Aorta (tissue), 5 donors: ENCODE data around the gene HOXD8. TPM values are rescaled to one million over a fixed set of nuclear protein-coding genes. Genes with fewer than 3 reads are reported as not detected.

Source experiments
- ATAC-seq: fragments of 200-7000 bp; cut with Tn5 transposase; one replicate; pipeline ENCODE4 v1.9.1; 2022; ENCODE audit warnings: moderate library complexity; ENCODE audit not compliant: low FRiP score
- DNase-seq, 2 donors: peaks; one replicate each; pipeline ENCODE4 v3.0.0-alpha.2; 2020
- H3K27ac ChIP-seq, 2 donors: one replicate each; pipeline ENCODE4 v1.5.1; 2013; ENCODE audit warnings: low read length in 2 of 2, mild to moderate bottlenecking in 2 of 2, moderate library complexity in 2 of 2, control low read depth in 1 of 2, inconsistent platforms in 1 of 2, low read depth in 1 of 2
- H3K27me3 ChIP-seq, 2 donors: one replicate each; pipeline ENCODE4 v1.6.1; 2013; ENCODE audit warnings: control low read depth in 1 of 2, low read length in 1 of 2, mild to moderate bottlenecking in 1 of 2, moderate library complexity in 1 of 2; ENCODE audit not compliant: insufficient read depth in 2 of 2, control insufficient read depth in 1 of 2
- H3K36me3 ChIP-seq, 2 donors: one replicate each; pipeline ENCODE4 v1.6.1; 2013; ENCODE audit warnings: control low read depth in 1 of 2, low read length in 1 of 2, mild to moderate bottlenecking in 1 of 2; ENCODE audit not compliant: insufficient read depth in 2 of 2, control insufficient read depth in 1 of 2
- H3K4me1 ChIP-seq, 2 donors: one replicate each; pipeline ENCODE4 v1.6.1; 2013; ENCODE audit warnings: low read length in 2 of 2, control low read depth in 1 of 2, mild to moderate bottlenecking in 1 of 2, moderate library complexity in 1 of 2; ENCODE audit not compliant: insufficient read depth in 2 of 2, control insufficient read depth in 1 of 2
- H3K4me3 ChIP-seq, 2 donors: one replicate each; pipeline ENCODE4 v1.5.1; 2013; ENCODE audit warnings: low read length in 2 of 2, control low read depth in 1 of 2, mild to moderate bottlenecking in 1 of 2
- H3K9me3 ChIP-seq: one replicate; pipeline ENCODE4 v1.6.1; 2013; ENCODE audit warnings: mild to moderate bottlenecking, low read length; ENCODE audit not compliant: control insufficient read depth
- WGBS, 2 donors: extraction: QIAGEN DNeasy Blood & Tissue Kit; methylation state at CpG; one replicate each; pipeline ENCODE4 v1.1.7; 2013; 5-methylcytosine and 5-hydroxymethylcytosine counted together
- intact Hi-C, 2 donors: fragments of 100-400 bp; cut with DNase I; formaldehyde crosslinking; loops; one replicate each; pipeline versions ENCODE4 v1.14.2 to v1.15.0; 2022
- polyA plus RNA-seq, 2 donors: library from polyadenylated mRNA; stranded (reverse); fragments of 200-250 nt; gene quantifications; one replicate each; pipeline ENCODE4 v1.2.3, GENCODE V29; 2013
- total RNA-seq, 2 donors: library from RNA; stranded (reverse); fragmentation: NEBNext Ultra II Directional; extraction: Animal tissue kit (Norgen Biotek cat#: 25700); gene quantifications; one replicate each; pipeline ENCODE4 v1.2.1, GENCODE V29; 2021
- donor health status: healthy with polysubstance abuse.
- donor health status: Bipolar disorder and iron deficiency.
- donor health status: DM: no; HTN: no; CAD: no.
- donor health status: DM: no; HTN: no; CAD: no.
- donor health status: DM: yes; HTN: yes; CAD: no.

HOXD8 gene
- total and polyA plus RNA-seq, 4 donors = 2.5 to 14.4 (median 9.4) TPM

- Histone ChIP-seq H3K4me3 (no peak overlapping the region), H3K36me3 (no peaks in the 10 kb centered on the region), H3K27ac (no peak overlapping the region), H3K9me3 (no peaks in the 10 kb centered on the region), H3K4me1 (no peaks in the 10 kb centered on the region), H3K27me3 (peaks cover 0 to 3% of the 10 kb centered on the region in 2 donors)
- ATAC-seq (no peak), DNase-seq (no peak)
- 81 to 87% methylated on average over 2 of the region's 2 CpGs for WGBS, 2 donors
- intact Hi-C loops = no loop called here
Observed at GRCh38 chr2:176169711-176170110, 40.2 kb downstream of the HOXD8 start.

- ATAC-seq = no peak
- H3K27ac ChIP-seq = no peak overlapping the region
- H3K4me1 ChIP-seq = no peaks in the 10 kb centered on the region
- no peak for DNase-seq
- H3K9me3 ChIP-seq = no peaks in the 10 kb centered on the region
- no peaks in the 10 kb centered on the region for H3K36me3 ChIP-seq
- no peaks in the 10 kb centered on the region for H3K27me3 ChIP-seq
- intact Hi-C loops = no loop called here
- no peak overlapping the region for H3K4me3 ChIP-seq
- WGBS, 2 donors = 100% methylated on average over 1 of the region's 1 CpG
Observed at GRCh38 chr2:176170602-176171305, 41.2 kb downstream of the HOXD8 start.

GRCh38 chr2:176171351-176172006 is 42.0 kb downstream of the HOXD8 start:
- intact Hi-C loops = no loop called here
- no peak overlapping the region for H3K4me3 ChIP-seq
- 28 to 35% methylated on average over 50 to 51 of the region's 51 CpGs for WGBS, 2 donors
- H3K27ac ChIP-seq = no peak overlapping the region
- no peaks in the 10 kb centered on the region for H3K27me3 ChIP-seq
- H3K36me3 ChIP-seq = no peaks in the 10 kb centered on the region
- H3K4me1 ChIP-seq = no peaks in the 10 kb centered on the region
- ATAC-seq = peak; percentile 34
- H3K9me3 ChIP-seq = no peaks in the 10 kb centered on the region
- no peak for DNase-seq

- Histone ChIP-seq H3K27ac (no peak overlapping the region), H3K36me3 (no peaks in the 10 kb centered on the region), H3K4me1 (no peaks in the 10 kb centered on the region), H3K27me3 (no peaks in the 10 kb centered on the region), H3K9me3 (no peaks in the 10 kb centered on the region), H3K4me3 (no peak overlapping the region)
- DNase-seq (no peak), ATAC-seq (no peak)
- intact Hi-C loops = no loop called here
- 54 to 61% methylated on average over 60 of the region's 60 CpGs for WGBS, 2 donors
Observed at GRCh38 chr2:176172007-176172894, 42.7 kb downstream of the HOXD8 start.

- H3K27me3 ChIP-seq = no peaks in the 10 kb centered on the region
Observed at GRCh38 chr2:176172895-176173566, 43.5 kb downstream of the HOXD8 start.

GRCh38 chr2:176173567-176174381 is 44.3 kb downstream of the HOXD8 start:
- no peak for ATAC-seq
- Histone ChIP-seq H3K27me3 (no peaks in the 10 kb centered on the region), H3K27ac (no peak overlapping the region)

More at GRCh38 chr2:176172895-176173566, 43.5 kb downstream of the HOXD8 start:
- H3K4me3 ChIP-seq = no peak overlapping the region
- DNase-seq = no peak
- H3K36me3 ChIP-seq = no peaks in the 10 kb centered on the region
- intact Hi-C loops = no loop called here
- WGBS, 2 donors = 84 to 93% methylated on average over 14 of the region's 14 CpGs
- no peak overlapping the region for H3K27ac ChIP-seq
- no peaks in the 10 kb centered on the region for H3K9me3 ChIP-seq
- no peak for ATAC-seq
- H3K4me1 ChIP-seq = no peaks in the 10 kb centered on the region

GRCh38 chr2:176174382-176174823 is 44.9 kb downstream of the HOXD8 start:
- no peak overlapping the region for H3K4me3 ChIP-seq
- H3K4me1 ChIP-seq = no peaks in the 10 kb centered on the region
- DNase-seq (no peak), ATAC-seq (no peak)
- H3K27ac ChIP-seq = no peak overlapping the region
- 36 to 38% methylated on average over 14 of the region's 14 CpGs for WGBS, 2 donors
- no peaks in the 10 kb centered on the region for H3K27me3 ChIP-seq
- H3K36me3 ChIP-seq = no peaks in the 10 kb centered on the region
- no peaks in the 10 kb centered on the region for H3K9me3 ChIP-seq
- intact Hi-C loops = no loop called here

More at GRCh38 chr2:176173567-176174381, 44.3 kb downstream of the HOXD8 start:
- intact Hi-C loops = no loop called here
- WGBS, 2 donors = 68 to 78% methylated on average over 7 of the region's 7 CpGs
- H3K4me3 ChIP-seq = no peak overlapping the region
- no peaks in the 10 kb centered on the region for H3K9me3 ChIP-seq
- no peaks in the 10 kb centered on the region for H3K36me3 ChIP-seq
- no peaks in the 10 kb centered on the region for H3K4me1 ChIP-seq
- DNase-seq = no peak
